Bronchial epithelial cell (primary cell): Measurements from ENCODE around the gene EXOC5. TPM values are rescaled to one million over a fixed set of nuclear protein-coding genes. Genes with fewer than 3 reads are reported as not detected.
"Not testable (repeated sequence)": the region's sequence is repeated elsewhere in the genome, so short reads cannot be mapped to it uniquely, and the experiment has no call there.

ENCODE experiments used
- DNase-seq: peaks from one replicate; pipeline ENCODE4 v3.0.0-alpha.2; 2010; ENCODE audit warnings: low read depth
- FAIRE-seq: peaks from 2 replicates; lab custom pipeline; 2011; peaks lifted over from hg19 to GRCh38; lab: Jason Lieb, UNC
- H3K27me3 ChIP-seq: 2 replicates; pipeline ENCODE4 v1.5.1; 2011; ENCODE audit warnings: low read length; ENCODE audit not compliant: control insufficient read depth, insufficient read depth
- H3K36me3 ChIP-seq: 2 replicates; pipeline ENCODE4 v1.5.1; 2011; ENCODE audit warnings: low read length; ENCODE audit not compliant: control insufficient read depth, insufficient read depth
- H3K4me3 ChIP-seq: 2 replicates; pipeline ENCODE4 v1.5.1; 2011; ENCODE audit warnings: mild to moderate bottlenecking, low read depth, low read length, control low read depth
- total RNA-seq: library from RNA; depleted of rRNA; stranded (reverse); fragments of >200 nt; gene quantifications from 2 replicates; pipeline ENCODE4 v1.2.1, GENCODE V29; 2014
- TF ChIP-seq, protein P1 (sequence below): IDR thresholded peaks from 2 replicates; pipeline ENCODE4 v1.5.1; 2011; ENCODE audit warnings: mild to moderate bottlenecking, moderate library complexity, low read length, control low read depth, inconsistent platforms; ENCODE audit not compliant: insufficient read depth, severe bottlenecking

Gene EXOC5
- total RNA-seq, 1 donor from 2014 or later, result 35.0 TPM

DNA sequence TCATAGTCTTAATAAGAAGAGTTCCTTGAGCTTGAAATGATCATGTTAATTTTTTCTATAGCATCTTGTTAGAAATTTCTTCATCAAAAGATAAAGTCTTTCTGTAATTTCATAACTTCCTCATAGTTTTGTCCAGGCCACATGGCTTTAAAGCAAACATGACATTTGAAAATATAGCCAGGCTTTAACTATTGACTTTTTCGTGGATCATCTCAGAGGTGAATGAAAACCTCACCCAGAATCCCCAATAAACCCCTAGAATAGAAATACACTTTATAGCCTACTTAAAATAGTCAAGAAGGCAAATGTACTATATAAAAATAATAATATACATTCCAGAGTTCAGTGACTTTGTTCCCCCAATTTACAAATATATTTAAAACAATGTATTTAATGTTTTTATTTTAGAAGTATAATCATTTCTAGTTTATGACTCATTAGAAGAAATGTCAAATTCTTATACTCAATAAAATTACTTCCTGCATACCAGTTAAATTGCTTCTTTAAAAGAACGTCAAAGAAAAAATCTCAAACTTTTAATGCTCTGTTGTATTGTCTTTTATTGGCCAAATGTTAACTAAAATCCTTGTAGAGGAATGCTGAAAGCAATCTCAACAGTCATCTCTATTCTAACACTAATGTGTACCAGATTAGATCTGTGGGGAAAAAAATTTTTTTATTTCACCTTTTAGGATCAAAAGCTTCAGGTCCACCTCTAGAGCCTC lies 21.6 kb downstream of the EXOC5 start:
- TF ChIP-seq, protein P1, sequence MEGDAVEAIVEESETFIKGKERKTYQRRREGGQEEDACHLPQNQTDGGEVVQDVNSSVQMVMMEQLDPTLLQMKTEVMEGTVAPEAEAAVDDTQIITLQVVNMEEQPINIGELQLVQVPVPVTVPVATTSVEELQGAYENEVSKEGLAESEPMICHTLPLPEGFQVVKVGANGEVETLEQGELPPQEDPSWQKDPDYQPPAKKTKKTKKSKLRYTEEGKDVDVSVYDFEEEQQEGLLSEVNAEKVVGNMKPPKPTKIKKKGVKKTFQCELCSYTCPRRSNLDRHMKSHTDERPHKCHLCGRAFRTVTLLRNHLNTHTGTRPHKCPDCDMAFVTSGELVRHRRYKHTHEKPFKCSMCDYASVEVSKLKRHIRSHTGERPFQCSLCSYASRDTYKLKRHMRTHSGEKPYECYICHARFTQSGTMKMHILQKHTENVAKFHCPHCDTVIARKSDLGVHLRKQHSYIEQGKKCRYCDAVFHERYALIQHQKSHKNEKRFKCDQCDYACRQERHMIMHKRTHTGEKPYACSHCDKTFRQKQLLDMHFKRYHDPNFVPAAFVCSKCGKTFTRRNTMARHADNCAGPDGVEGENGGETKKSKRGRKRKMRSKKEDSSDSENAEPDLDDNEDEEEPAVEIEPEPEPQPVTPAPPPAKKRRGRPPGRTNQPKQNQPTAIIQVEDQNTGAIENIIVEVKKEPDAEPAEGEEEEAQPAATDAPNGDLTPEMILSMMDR, result no peak
- FAIRE-seq (no peak), DNase-seq (no peak)
- H3K36me3 ChIP-seq, result peaks cover 2% of the 10 kb centered on the region
- H3K4me3 ChIP-seq, result no peak overlapping the region
- no peaks in the 10 kb centered on the region for H3K27me3 ChIP-seq

DNA sequence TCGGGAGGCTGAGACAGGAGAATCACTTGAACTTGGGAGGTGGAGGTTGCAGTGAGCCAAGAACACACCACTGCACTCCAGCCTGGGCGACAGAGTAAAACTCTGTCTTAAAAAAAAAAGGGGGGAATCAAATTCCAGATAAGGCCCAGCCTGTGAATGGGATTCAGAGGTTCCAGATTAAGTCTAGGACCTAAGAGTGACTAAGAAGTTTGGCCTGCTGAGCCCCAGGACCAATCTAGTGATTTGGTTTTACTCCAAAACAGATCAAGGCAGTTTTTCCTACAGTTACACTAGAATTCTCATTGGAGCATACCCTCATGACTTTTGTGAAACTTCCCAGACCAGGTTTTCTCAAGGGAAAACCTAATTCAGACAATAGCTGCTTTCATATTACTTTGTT lies 22.8 kb downstream of the EXOC5 start:
- DNase-seq (no peak), FAIRE-seq (no peak)
- H3K36me3 ChIP-seq, result peaks cover 2% of the 10 kb centered on the region
- TF ChIP-seq, protein P1, result no peak
- H3K27me3 ChIP-seq, result no peaks in the 10 kb centered on the region
- H3K4me3 ChIP-seq, result no peak overlapping the region

DNA sequence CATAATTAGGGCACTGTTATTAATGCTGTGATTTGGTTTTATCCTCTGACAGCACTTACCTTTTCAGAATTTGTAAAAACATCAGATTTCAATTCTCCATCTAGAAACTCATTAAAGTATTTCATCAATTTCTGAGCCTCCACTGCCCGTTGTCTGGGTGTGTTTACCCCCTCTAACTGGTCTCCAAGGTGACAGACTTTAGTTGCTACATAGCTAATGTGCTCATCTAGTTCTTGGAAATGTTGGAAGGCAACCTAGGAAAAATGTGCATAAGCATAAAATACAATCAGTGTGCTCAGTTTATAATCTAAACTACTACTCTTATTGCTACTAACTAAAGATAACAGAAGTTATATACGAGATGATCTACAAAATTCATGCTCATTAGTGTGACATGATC lies 24.6 kb downstream of the EXOC5 start:
- Histone ChIP-seq H3K27me3 (no peaks in the 10 kb centered on the region), H3K4me3 (no peak overlapping the region), H3K36me3 (peaks cover 2% of the 10 kb centered on the region)
- FAIRE-seq (no peak), DNase-seq (no peak)
- TF ChIP-seq, protein P1, result no peak

DNA sequence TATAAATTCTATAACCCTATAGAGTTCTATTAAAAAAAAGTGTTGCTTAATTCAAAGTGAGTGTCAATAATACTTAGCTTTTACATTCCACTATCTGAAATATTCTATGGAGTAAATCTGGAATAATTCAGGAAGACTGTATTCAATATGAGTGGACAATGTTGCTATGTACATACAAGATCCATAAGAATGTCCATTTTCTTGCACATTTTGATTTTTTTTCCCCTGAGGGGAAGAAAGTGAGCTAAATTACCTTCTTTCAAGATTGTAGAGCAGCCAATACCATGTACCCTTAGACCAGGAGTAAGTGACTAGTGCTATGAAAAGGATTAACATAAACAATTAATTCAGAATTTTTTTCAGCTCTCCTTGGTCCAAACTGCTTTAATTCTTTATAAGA lies 25.4 kb downstream of the EXOC5 start:
- peaks cover 2% of the 10 kb centered on the region for H3K36me3 ChIP-seq
- H3K4me3 ChIP-seq, result no peak overlapping the region
- TF ChIP-seq, protein P1, result no peak
- no peaks in the 10 kb centered on the region for H3K27me3 ChIP-seq
- DNase-seq, result no peak
- FAIRE-seq, result no peak

DNA sequence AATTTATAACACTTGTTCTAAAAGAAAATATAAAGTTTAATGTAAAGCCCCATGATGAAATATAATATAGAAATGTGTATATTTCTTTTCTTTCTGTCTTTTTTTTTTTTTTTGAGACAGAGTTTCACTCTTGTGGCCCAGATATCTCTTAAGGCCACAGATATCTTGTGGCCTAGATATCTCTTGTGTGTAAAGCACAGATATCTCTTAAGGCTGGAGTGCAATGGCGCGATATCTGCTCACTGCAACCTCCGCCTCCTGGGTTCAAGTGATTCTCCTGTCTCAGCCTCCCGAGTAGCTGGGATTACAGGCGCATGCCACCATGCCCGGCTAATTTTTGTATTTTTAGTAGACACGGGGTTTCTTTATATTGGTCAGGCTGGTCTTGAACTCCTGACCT lies 28.6 kb downstream of the EXOC5 start:
- FAIRE-seq, H3K4me3 ChIP-seq, DNase-seq, H3K27me3 ChIP-seq, H3K36me3 ChIP-seq: not testable (repeated sequence)

DNA sequence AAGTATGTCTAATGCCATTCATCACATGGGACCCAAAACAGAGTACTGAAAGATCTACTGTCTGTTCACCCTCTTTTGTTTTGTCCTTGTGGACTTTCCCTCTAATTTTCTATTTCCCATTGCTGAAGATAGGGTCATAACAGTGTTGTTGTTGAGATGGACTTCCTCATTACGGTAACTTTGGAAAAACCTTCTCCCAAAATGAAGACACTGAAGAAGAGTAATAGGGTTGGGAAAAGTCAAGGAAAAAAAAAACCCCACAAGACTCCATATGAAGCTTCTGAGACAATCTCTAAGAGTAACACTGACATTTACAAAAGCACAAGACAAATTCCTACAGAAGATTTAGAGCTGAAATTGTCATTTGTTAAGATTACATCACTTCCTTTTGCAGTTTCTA lies 36.7 kb downstream of the EXOC5 start:
- no peak for DNase-seq
- Histone ChIP-seq H3K27me3 (no peaks in the 10 kb centered on the region), H3K4me3 (no peak overlapping the region), H3K36me3 (peaks cover 3% of the 10 kb centered on the region)
- no peak for FAIRE-seq
- TF ChIP-seq, protein P1, result no peak

DNA sequence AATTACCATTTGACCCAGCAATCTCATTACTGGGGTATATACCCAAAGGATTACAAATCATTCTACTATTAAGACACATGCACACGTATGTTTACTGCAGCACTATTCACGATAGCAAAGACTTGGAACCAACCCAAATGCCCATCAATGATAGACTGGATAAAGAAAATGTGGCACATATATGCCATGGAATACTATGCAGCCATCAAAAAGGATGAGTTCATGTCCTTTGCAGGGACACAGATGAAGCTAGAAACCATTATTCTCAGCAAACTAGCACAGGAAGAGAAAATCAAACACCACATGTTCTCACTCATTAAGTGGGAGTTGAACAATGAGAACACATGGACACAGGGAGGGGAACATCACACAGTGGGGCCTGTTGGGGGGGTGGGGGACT lies 40.4 kb downstream of the EXOC5 start:
- FAIRE-seq, H3K27me3 ChIP-seq, DNase-seq, H3K4me3 ChIP-seq, H3K36me3 ChIP-seq: not testable (repeated sequence)
